Measurements from ENCODE around the gene CCNI2.

CCNI2 gene

DNA sequence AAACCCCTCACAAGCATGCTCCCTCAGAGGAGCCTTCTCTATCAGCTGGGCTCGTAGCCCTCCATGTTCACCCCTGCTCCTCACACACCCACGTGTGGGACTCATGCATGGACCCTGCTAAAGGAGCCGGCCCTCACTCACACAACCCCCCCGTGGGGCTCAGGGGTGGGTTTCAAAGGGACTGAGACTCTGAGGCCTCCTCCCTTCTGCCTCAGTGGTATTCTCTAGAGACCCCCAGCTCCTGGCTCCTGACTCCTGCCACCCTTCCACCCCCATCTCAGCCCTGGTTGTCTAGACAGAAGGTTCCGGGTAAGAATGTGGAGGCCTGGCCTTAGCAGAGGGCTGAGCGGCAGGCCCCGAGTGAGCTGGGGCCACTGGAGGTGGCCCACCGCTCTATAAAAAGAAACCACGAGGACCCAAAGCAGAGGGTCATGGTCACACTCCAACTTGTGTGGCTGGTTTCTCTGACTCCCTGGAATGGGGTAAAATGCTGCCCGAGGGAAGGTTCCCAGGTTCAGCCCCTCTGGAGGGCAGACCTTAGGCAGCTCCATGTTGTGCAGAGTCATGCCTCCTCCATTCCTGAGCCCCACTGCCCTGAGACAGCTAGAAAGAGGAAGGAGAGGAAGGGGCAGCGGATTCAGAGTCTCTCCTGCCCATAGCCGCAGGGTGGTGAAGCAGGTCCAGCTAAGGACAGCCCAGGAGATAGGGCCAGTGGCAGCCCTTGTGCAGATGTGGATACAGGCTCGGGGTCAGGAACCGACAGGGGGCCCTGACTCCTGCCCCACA, 19.0 kb downstream of the CCNI2 start:
- no peak for DNase-seq

DNA sequence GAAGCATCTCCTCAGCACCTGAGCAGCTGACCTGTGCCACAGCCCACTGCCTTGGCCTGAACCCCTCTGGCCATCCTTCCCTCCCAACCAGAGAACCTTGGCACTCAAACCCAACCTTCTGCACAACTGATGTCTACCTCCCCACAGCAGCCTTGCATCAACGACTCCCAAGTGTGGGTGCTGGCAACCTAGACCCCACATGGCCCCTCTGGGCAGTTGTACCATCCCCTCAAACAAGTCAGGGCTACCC, 19.5 kb downstream of the CCNI2 start:
- no peak for DNase-seq

DNA sequence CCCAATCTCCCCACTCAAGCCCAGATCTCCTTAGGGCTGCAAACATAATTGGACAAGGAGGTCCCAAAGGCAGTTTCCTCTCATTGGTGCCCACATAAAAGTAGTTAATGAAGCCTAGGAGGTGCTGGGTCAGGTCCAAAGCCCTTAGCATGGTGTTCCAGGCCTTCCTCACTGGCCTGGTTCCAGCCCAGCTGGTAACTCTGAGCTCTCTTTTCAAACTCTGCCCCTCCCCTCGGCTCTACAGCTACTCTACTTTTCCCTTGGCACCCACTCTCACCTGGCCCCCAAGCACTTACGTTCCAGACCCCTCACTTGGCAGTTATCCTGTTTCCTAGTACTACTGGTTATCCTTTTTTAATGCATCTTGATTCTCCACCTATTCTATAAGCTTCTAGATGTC, 19.9 kb downstream of the CCNI2 start:
- DNase-seq: no peak

DNA sequence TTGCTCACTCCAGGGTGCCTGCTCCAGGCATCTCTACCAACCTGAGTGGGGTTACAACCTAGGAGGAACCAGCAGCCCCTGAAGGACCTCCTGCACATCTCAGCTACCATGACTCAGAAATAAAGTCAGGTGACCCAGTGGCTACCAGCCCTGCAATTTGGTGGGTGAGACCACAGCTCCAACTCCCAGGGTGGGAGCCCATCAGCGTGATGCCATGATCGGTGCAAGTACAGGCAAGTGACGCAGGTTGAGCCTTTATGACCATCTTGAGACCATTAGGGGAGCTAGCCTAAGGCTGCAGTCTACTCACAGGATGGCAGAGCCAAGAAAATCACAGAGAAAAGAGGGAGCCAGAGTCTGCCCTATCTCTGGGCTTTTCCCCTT, 21.3 kb downstream of the CCNI2 start:
- no peak for DNase-seq

DNA sequence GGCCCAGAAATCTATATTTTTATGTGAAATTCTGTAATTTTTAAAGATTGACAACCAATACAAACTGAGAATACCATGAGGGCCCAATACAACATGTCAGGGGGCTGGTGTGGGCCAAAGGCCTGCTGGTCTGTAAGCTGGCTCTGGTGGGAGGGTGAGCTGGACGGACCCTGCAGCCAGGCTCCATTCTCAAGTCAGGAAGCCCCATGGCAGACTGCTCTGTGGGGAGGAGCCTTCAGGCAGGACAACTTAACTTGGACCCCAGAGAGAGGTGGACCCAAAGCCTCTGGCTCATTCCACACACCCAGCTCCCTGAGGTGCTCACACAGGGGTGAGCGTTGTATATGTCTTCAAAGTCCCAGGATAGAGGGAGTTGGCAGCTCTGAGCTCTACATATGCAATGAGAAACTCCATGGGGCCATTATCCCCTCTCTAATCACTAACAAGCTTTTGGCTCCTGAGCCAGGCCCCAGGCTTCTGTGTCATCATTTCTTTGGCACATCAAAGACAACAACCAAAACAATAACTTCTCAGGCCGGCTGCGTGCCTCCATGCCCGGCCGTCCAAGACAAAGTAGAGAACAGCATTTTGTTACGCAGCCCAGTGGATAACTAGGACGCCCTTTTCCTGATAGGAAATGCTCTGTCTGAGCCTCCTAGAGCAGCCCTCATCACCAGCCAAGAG, 23.4 kb downstream of the CCNI2 start:
- DNase-seq: no peak

DNA sequence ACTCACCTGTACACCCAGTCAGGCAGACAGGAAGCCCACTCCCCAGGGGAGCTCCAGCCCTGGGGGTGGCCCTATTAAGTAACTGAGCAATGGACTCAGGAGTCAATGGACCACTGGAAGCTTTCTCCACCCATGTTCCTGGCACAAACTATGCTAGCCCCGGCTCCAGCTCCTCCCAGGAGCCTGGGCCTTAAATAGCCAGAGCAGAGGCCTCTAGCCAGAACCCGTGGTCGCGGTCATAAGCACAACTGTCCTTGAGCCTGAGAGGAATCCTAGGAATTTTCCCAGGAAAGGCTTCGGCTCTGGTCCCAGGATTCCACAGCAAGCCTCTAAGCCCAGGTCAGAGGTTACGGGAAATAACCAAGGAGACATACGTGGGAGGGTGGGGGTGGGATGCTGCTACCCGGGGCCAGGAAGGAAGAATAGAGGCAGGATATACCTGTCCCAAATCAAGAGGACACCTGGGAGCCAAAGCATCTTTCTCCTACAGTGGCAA, 24.3 kb downstream of the CCNI2 start:
- no peak for DNase-seq

DNA sequence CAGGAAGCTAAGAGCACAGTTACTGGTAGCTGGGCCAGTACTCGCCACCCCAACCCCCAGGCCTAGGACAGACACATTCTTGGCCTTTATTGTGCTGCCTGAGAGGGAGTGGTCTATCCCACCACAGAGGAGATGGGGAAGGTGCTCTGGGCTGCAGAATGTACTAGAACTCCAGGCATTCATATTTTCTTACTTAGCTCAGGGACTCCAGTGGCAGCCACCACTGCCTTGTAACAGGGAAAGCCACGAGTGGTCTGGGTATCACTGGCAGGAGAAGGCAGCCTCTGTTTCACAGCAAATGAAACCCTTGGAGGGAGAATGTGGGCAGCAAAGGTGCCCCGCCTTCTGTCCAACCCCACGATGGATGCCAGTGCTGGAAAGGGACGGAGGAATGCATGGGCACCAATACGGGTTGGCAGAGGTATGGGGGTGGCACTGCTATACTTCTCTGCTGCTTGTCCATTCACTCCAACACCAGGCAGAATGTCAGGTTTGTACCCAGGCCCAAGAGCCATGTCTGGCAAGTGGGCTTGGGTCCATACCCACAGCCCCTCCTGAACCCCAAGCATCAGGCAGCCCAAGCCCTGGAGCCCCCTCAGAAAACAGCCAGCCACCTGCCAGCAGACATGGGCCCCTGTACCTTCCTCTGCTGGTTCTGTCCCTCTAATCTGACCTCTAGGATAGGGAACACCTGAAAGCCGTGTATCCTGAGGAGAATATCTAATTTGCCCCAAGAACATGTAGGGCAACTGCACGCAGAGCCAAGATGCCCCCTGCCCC, 25.3 kb downstream of the CCNI2 start:
- DNase-seq: no peak

DNA sequence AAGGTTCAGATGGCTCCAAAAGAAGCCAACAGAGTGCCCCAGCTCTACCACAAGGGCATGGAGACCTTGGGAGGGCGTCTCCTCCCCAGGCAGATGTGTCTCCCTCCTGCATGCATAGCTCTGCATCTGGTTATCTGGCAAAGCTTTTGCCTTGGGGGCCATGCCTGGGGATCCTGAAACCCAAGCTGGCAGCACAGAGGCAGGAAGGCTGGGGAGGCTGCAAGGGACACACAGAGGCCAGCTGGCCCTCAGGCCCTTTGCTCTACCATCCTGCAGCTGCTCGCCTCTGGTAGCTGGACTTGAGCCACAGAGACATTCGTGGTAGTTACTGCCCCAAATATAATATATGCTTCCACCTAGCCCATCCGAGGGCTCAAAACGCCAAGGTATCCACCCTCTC, 25.9 kb downstream of the CCNI2 start:
- DNase-seq: no peak

DNA sequence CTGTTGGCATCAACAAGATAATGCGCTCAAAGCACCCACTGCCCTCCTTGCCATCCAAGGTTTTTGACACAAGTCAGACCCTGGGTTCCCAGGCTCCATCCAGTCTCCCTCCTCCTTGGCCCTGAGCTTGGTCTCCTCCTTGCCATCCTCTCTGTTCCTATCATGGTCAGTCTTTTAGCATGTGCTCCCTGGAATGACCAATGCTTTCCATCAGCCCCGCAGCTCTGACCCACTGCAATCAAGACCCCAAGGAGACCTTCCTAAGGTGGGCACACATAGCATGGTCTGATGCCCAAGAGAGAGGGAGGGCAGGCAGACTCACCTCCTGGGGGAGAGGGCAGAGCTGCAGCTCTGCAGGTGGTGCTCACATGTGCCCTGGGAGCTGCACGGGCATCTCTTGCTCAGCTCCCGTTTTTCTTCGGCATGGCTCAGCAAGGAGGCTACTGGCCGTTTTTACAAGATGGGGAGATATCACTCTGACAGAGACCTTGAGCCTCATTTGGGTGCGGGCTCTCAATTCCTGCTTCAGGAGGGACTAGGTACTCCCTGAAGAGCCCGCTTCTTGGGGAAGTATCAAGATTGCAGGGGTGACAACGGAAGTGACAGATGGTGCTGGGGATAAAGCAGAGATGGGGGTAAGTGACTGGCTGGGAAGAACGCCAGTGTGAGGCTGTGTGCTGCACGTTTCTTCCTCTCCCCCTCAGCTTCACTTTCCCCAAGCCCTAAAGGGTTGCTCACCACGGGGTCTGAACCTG, 26.6 kb downstream of the CCNI2 start:
- no peak for DNase-seq

DNA sequence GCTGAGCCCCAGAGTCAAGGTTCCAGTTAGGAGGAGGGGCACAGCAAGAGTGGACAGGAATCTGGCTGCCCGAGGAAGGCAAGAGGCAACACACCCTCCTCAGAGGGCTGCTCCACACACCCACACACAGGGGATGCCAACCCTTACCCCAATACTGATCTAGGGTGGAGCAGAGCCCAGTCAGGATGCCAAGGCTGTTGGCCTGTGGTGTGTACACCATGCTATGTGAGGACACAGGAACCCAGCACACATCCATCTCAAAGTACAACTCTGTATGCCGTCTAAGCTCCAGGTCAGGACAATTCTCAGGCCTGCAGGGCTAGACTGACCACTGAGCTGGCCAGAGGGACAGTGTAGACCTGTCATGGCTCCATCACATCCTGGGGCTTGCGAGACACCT, 27.2 kb downstream of the CCNI2 start:
- DNase-seq: no peak

DNA sequence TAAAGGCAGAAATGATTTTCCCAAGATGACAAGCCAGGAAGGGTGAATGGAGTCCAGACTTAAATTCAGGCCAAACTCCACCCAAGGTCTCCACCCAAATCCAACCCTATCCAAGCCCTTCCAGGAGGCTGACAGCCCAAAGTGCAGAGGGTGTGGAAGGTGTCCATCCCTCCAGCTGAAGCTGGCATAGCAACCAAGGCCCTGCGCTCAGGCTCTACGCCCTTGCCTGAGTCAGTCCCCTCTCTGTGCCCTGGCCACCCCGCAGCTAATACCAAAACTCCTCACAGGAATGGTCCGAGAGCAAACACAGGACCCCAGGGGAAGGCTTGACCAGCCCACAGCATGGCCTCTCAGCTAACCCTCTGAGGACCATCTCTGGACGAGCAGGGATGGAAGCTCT, 27.7 kb downstream of the CCNI2 start:
- no peak for DNase-seq

DNA sequence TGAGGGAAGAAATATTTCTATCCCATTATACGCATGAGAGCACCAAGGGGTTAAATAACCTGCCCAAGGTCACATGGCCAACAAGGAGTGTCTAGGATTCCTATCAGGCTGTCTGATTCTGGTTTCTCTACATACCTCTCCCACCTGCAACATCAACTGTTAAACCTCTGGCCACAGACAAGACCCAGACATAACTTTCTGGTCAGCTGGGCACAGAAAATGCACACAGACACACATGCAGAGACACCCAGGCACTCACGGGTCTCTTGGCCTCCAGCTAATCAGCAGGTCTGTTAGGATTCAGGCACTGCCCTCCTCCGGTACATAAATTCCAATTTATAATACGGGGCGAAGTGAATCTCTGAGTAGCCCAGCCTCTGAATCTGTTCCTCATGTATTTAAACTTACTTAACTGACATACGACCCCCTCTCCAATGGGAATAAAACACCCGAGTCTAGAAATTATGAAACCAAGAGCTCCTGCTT, 28.3 kb downstream of the CCNI2 start:
- no peak for DNase-seq

DNA sequence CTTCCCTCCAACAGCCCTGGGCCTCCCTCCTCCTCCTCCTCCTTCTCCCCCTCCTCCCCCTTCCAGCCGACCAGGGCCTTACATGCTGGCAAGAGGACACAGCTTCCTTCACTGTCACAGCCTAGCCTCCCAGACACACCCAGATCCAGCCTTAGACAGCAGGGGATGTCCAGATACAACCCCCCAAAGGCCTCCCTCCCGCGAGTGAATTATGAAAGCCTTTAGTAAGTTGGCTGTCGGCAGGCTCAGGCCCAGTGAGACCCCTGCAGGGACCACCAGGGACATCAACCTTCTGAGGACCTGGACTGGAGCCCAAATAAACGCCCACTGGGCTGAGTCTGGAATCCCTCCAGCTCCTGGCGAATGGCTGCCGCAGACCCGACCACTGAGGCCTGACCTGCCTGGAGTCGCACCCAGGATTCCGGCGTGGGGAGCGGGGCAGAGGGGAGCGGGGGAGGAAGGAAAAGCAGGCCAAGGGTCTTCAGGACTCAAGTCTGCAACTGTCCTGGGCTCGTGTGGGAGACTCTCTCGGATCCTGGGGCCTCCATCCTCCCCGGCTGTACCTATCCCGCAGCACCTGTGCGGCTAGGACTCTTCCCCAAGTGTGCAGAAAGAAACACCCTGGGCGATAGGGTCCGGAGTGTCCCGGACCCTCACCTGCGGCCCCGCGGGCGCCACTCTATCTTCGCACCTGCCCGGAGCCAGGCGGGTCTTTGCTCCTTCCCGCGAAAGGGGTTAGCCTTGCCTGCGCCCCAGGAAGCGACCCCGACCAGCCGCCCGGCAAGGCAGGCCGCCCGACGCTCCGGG, 29.1 kb downstream of the CCNI2 start:
- DNase-seq: no peak

DNA sequence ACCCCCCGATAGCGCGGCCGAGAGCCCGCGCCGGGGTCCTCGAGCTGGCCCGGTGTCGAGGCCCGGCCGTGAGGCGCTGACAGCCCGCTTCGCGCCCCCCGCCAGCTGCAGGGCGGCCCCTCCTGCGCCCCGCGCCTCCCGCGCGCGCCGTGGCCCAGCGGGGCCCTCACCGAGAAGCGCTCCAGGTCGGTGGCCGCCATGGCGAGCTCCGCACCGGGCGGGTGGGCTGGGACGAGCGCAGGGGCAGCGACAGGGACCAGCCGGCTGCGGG, 29.6 kb downstream of the CCNI2 start:
- no peak for DNase-seq

DNA sequence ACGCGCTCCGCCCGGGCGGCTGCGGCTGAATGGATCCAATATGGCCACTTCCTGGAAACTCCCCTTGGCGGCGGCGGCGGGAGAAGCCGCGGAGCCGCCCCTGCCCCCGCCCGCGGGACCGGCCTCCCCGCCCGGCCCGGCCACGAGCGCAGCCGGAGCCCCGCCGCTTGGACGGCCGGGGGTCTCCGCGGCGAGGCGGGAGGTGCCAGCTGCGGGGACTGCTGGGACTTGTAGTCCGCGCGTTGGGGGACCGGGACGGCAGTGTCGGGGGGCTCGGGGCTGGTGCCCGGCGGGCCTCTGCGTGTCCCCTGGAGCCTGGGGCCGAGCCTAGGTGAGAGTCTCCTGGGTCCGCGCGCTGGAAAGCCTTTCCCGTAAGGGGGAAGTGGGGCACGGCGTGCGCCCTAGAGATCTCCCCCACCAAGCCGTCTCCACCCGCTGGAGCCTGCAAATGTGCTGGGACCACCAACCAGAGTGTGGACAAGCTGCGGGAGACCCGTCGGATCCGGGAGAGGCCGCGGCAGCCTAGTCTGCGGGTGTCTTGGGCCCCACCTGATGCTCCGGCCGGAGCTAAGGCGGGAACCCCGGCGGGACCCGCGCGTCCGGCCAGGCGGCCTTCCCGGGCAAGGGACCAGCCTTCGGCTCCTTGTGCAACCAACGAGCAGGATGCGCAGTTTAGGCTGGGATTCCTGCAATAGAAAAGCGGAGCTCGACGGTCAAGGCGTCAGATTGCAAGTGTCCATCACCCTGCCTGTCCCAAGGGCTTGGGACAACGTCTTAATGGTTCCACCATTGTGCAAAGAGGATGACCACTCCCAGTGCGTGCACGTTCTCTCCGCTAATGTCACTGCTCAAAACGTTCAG, 30.2 kb downstream of the CCNI2 start, which contains the start of gene SEPTIN8:
Gene SEPTIN8, minus strand, starts transcription at position 31 of the 861 bp plus-strand sequence. CDS start 102 bp downstream, outside the sequence.
- peak; percentile 22 to 59 for DNase-seq

DNA sequence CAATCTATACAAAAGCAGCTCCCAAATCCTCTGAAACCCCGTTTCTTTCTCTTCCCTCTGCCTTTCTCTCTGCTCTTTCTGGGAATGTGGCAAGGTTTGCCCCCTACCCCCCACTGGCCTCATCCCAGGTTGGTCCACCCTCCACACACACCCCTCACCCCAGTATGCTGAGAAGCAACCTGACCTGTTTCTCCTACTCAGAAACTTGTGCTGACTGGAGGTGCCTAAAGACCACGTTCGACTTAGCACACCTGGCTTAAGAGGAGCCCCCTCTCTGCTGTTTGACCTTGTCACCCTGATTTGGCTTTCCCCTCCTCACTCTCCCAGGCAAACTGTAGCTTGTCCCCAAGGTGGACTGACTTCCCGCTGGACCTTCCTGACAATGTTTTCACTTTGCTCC, 30.9 kb downstream of the CCNI2 start:
- DNase-seq: no peak

DNA sequence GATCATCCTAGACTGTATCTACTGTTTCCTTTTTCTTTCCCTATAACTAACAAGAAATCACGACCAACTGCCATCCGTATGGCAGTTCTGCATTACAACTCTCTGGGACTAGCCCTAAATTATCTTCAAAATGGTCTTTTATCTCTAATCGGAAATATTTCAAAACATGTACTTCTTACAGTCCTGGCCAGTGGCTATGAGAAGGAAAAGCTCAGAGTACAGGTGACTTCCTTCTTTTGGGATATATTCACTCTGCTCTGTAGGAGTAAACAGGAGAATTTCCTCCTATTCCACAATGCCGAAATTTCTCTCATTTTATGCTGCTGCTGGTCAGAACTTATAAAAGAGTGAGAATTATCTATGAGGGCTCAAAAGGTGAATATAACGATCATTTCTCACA, 31.6 kb downstream of the CCNI2 start:
- no peak for DNase-seq

DNA sequence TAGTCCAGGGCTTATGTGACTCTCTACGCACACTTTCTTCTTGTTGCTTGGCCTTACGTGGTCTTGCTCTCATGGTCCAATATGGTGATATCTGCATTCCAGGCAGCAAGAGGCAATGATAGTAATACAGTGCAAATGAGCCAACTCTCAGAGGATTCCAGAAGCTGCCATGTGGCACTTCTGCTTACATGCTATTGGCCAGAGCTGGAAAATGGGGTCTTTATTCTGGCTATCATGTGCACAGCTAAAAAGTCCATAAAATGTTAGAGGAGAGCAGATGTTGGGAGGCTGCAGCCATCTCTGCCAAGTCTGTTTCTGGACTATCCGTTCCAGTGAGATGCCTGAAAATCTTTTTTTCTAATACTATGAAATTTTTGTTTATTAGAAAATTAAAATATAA, 32.7 kb downstream of the CCNI2 start:
- DNase-seq: no peak

DNA sequence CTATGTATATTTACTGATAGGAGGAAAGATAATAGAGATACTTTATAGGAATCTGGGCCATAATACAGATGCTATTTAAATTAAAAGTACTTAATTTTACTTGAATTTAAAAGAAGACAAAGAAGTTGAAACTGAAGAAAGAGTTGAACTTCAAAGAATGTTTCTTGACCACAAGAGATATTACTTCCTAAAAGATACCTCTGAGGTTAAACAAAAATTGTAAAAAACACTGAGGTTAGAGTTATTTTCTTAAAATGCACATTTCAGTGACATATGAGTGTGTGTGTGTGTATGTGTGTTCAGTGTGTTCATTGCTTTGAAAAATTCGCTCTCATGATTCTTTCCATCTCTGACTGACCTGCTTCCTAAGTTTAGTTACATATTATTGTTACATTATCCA, 33.4 kb downstream of the CCNI2 start:
- DNase-seq: no peak

DNA sequence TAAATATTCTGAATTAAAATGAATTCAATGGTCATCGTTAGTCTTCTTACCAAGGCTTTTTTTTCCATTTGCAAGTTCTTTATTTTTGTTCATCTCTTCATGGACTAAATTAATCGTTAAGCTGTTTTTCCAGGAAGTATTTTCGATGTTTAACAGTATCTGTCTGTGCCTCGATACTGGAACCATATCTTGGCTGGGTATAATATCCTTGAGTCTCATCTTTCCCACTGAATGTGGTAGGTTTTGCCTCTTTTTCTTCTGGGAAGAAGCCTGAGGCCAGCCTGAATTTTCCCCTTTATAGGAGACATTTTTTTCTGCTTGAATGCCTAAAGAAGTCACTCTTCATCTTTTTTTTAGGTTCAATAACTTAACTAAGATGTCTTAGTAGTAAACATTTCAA, 33.8 kb downstream of the CCNI2 start:
- no peak for DNase-seq

DNA sequence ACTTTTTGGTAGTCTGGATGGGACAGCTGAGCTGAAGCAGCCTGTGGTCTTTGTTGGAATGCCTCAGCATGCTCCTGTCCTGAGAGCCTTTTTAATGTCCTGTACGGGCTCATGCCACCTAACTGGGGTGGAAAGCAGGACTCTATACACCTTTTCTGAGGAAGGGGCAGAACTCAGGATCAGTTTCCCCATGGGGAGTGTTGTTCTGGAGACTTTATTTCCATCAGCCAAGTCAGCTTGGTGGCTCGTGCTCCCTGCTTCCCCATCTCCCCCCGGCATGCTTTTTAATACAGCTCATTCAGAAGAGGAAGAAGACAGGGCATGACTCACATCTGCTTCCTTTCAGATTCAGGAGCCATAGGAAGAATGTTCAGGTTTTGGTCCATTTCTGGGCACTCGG, 34.9 kb downstream of the CCNI2 start:
- DNase-seq: no peak

Data from CD4-positive, alpha-beta T cell treated with Interferon alpha-2 for 1 hour (primary cell).